Type B pancreatic cell (in vitro differentiated cells): Measurements from ENCODE around the gene FRMD4A. TPM values are rescaled to one million over a fixed set of nuclear protein-coding genes. Genes with fewer than 3 reads are reported as not detected.
A peak's percentile ranks its signal among the peaks of the same experiment; 100 is the strongest.

Experiments used
- DNase-seq: peaks from one replicate; pipeline ENCODE4 v3.0.0; 2021; ENCODE audit warnings: mixed read lengths; ENCODE audit not compliant: unreplicated experiment; ENCODE audit errors: extremely low spot score
- H3K27ac Mint-ChIP-seq: 2 replicates; pipeline ENCODE4 v1.8.0; 2021; ENCODE audit warnings: mild to moderate bottlenecking, mixed read lengths
- H3K27me3 Mint-ChIP-seq: 2 replicates; pipeline ENCODE4 v1.8.0; 2021; ENCODE audit warnings: mixed read lengths
- H3K36me3 Mint-ChIP-seq: 2 replicates; pipeline ENCODE4 v1.8.0; 2021; ENCODE audit warnings: mixed read lengths
- H3K4me1 Mint-ChIP-seq: one replicate; pipeline ENCODE4 v1.8.0; 2021; ENCODE audit warnings: mixed read lengths; ENCODE audit not compliant: unreplicated experiment
- H3K4me3 Mint-ChIP-seq: 2 replicates; pipeline ENCODE4 v1.8.0; 2021; ENCODE audit warnings: mild to moderate bottlenecking, mixed read lengths
- H3K9me3 Mint-ChIP-seq: 2 replicates; pipeline ENCODE4 v1.8.0; 2021; ENCODE audit warnings: mixed read lengths
- CTCF ChIP-seq: fragments of 200-600 bp; sonication (generic); conservative IDR thresholded peaks from 2 replicates; pipeline ENCODE4 v1.5.0; 2021; ENCODE audit warnings: antibody characterized with exemption, mild to moderate bottlenecking
- total RNA-seq: library from RNA; stranded (reverse); gene quantifications from 2 replicates; pipeline ENCODE4 v1.2.1, GENCODE V29; 2021; ENCODE audit warnings: low replicate concordance

Gene FRMD4A
- total RNA-seq, 1 donor from 2014 or later: 88.9 TPM

- Mint-ChIP-seq H3K27me3 (no peaks in the 10 kb centered on the region), H3K27ac (no peak overlapping the region), H3K4me3 (no peak overlapping the region), H3K36me3 (peaks cover 12% of the 10 kb centered on the region), H3K9me3 (no peaks in the 10 kb centered on the region), H3K4me1 (peaks cover 20% of the 10 kb centered on the region)
- TF ChIP-seq CTCF: no peak
- no peak for DNase-seq
Measured at GRCh38 chr10:13792006-13792405, 538.7 kb downstream of the FRMD4A start.

- TF ChIP-seq CTCF: no peak
- Mint-ChIP-seq H3K27ac (no peak overlapping the region), H3K36me3 (peaks cover 12% of the 10 kb centered on the region), H3K9me3 (no peaks in the 10 kb centered on the region), H3K4me1 (peaks cover 20% of the 10 kb centered on the region), H3K4me3 (no peak overlapping the region), H3K27me3 (no peaks in the 10 kb centered on the region)
- DNase-seq: no peak
Measured at GRCh38 chr10:13791483-13791882, 539.2 kb downstream of the FRMD4A start.

GRCh38 chr10:13790196-13790595 lies 540.5 kb downstream of the FRMD4A start:
- no peaks in the 10 kb centered on the region for H3K27me3 Mint-ChIP-seq
- no peak for TF ChIP-seq CTCF
- H3K9me3 Mint-ChIP-seq: no peaks in the 10 kb centered on the region
- H3K4me1 Mint-ChIP-seq: peaks cover 15% of the 10 kb centered on the region
- no peak for DNase-seq
- H3K4me3 Mint-ChIP-seq: no peak overlapping the region
- H3K36me3 Mint-ChIP-seq: peaks cover 12% of the 10 kb centered on the region
- H3K27ac Mint-ChIP-seq: no peak overlapping the region

- no peak overlapping the region for H3K27ac Mint-ChIP-seq
Measured at GRCh38 chr10:13789448-13789829, 541.3 kb downstream of the FRMD4A start.

GRCh38 chr10:13788711-13789447 lies 541.8 kb downstream of the FRMD4A start:
- DNase-seq: no peak
- Mint-ChIP-seq H3K36me3 (peaks cover 7% of the 10 kb centered on the region), H3K27me3 (no peaks in the 10 kb centered on the region), H3K27ac (peak overlapping the region; percentile 12), H3K4me1 (peaks cover 15% of the 10 kb centered on the region), H3K4me3 (no peak overlapping the region), H3K9me3 (no peaks in the 10 kb centered on the region)
- TF ChIP-seq CTCF: no peak

More at GRCh38 chr10:13789448-13789829, 541.3 kb downstream of the FRMD4A start:
- no peak for DNase-seq
- Mint-ChIP-seq H3K4me3 (no peak overlapping the region), H3K9me3 (no peaks in the 10 kb centered on the region), H3K36me3 (peaks cover 9% of the 10 kb centered on the region), H3K27me3 (no peaks in the 10 kb centered on the region), H3K4me1 (peaks cover 15% of the 10 kb centered on the region)
- TF ChIP-seq CTCF: no peak
